ENCODE data around the gene TH. TPM values are rescaled to one million over a fixed set of nuclear protein-coding genes. Genes with fewer than 3 reads are reported as not detected.

TH gene
- total and polyA plus RNA-seq, 3 donors from 2014 or later: 1.1 to 2.0 (median 1.2) TPM

- no peak for DNase-seq
- Histone ChIP-seq H3K27me3 (no peaks in the 10 kb centered on the region), H3K36me3 (ENCODE audit: low read depth, missing control alignments) (no peaks in the 10 kb centered on the region), H3K9me3 (no peaks in the 10 kb centered on the region), H3K27ac (no peak overlapping the region), H3K4me1 (no peaks in the 10 kb centered on the region), H3K4me3 (no peak overlapping the region)
- WGBS, 2 donors: 86 to 89% methylated on average over 7 of the region's 7 CpGs
- TF ChIP-seq CTCF (IDR thresholded peaks at IDR 0.05) (no peak), POLR2A (IDR thresholded peaks at IDR 0.05) (no peak)
- intact Hi-C loops (cut with DNase I; ENCODE audit: low total_unique reads): no loop called here
These were observed 15.7 kb upstream of the TH start for GRCh38 chr11:2187280-2187707.

DNA sequence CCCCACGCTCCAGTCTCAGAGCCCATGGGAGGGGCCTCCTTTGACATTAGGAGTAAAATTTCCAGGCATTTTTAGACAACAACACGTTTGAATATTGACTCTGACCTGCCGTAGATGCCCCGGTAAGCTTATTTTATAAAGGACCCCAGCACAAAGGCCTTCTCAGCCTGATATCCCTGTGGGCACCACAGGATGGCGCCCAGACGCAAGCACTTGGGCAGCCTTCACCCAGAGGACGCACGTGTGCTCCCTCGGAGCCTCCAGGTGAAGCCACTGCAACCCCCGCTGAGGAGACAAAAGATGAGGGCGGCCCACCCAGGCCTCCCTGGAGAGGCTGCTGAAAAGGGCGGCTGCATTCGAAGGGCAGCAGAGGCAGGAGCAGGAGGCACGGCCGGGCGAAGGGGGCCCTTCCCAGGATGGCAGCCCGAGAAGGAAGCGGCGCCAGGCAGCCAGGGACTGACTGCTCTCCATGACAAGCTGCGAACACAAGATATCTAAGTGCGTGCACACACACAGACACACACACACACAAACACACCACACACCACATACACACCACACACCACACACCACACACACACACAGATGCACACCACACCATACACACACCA lies 15.2 kb upstream of the TH start:
- Histone ChIP-seq H3K27ac (no peak overlapping the region), H3K4me3 (no peak overlapping the region), H3K4me1 (no peaks in the 10 kb centered on the region), H3K9me3 (no peaks in the 10 kb centered on the region), H3K36me3 (ENCODE audit: low read depth, missing control alignments) (no peaks in the 10 kb centered on the region), H3K27me3 (no peaks in the 10 kb centered on the region)
- WGBS, 2 donors: 35 to 51% methylated on average over 18 to 21 of the region's 21 CpGs
- intact Hi-C loops (cut with DNase I; ENCODE audit: low total_unique reads): no loop called here
- DNase-seq: peak; percentile 67
- TF ChIP-seq CTCF (IDR thresholded peaks at IDR 0.05) (peak; percentile 41 to 70 (median 59)), POLR2A (IDR thresholded peaks at IDR 0.05) (no peak)

- H3K27me3 ChIP-seq: no peaks in the 10 kb centered on the region
- H3K36me3 ChIP-seq (ENCODE audit: low read depth, missing control alignments): no peaks in the 10 kb centered on the region
- DNase-seq: no peak
- no peaks in the 10 kb centered on the region for H3K9me3 ChIP-seq
- 84 to 96% methylated on average over 2 to 23 of the region's 23 CpGs for WGBS, 2 donors
- intact Hi-C loops (cut with DNase I; ENCODE audit: low total_unique reads): no loop called here
- no peak overlapping the region for H3K4me3 ChIP-seq
- no peak overlapping the region for H3K27ac ChIP-seq
- no peaks in the 10 kb centered on the region for H3K4me1 ChIP-seq
- TF ChIP-seq CTCF (IDR thresholded peaks at IDR 0.05) (no peak), POLR2A (IDR thresholded peaks at IDR 0.05) (no peak)
These were observed 13.9 kb upstream of the TH start for GRCh38 chr11:2185324-2186085.

DNA sequence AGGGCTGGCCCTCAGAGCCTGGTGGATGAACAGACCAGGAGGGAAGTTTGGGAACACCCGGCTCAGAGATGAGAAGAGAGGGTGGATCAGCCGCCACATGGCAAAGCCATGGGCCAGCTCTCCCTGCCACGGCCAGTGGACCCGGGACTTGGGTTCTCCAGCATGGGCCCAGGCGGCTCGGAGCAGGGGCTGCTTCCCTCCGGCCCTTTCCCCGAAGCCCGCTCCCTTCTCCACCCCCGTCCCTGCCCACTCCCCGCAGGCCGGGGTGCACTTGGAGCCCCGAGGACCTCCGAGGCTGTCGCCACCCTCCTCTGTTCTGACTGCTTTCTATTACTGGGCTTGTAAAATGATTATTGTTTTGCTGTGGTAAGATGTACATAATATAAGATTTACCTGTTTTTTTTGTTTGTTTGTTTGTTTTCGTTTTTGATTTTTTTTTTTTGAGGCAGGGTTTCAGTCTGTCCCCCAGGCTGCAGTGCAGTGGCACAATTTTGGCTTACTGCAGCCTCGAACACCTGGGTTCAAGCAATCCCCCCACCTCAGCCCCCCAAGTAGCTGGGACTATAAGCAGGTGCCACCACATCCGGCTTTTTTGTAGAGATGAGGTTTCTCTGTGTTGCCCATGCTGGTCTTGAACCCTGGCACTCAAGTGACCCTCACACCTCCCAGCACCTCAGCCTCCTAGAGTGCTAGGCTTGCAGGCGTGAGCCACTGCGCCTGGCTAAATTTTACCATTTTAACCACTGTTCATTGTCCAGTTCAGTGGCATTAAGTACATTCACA lies 11.3 kb upstream of the TH start:
- intact Hi-C loops (cut with DNase I; ENCODE audit: low total_unique reads): no loop called here
- Histone ChIP-seq H3K4me3 (no peak overlapping the region), H3K4me1 (no peaks in the 10 kb centered on the region), H3K9me3 (no peaks in the 10 kb centered on the region), H3K27ac (no peak overlapping the region), H3K36me3 (ENCODE audit: low read depth, missing control alignments) (no peaks in the 10 kb centered on the region), H3K27me3 (no peaks in the 10 kb centered on the region)
- DNase-seq: no peak
- TF ChIP-seq POLR2A (IDR thresholded peaks at IDR 0.05) (no peak), CTCF (IDR thresholded peaks at IDR 0.05) (no peak)
- WGBS, 2 donors: 86 to 89% methylated on average over 18 to 20 of the region's 20 CpGs
